ENCODE results near the gene WDFY4.
A peak's percentile ranks its signal among the peaks of the same experiment; 100 is the strongest.

WDFY4 gene

GRCh38 chr10:48947690-48948469 is 263.2 kb downstream of the WDFY4 start:
- DNase-seq, result no peak

- no peak for DNase-seq
Measured at GRCh38 chr10:48948470-48949037, 263.9 kb downstream of the WDFY4 start.

DNA sequence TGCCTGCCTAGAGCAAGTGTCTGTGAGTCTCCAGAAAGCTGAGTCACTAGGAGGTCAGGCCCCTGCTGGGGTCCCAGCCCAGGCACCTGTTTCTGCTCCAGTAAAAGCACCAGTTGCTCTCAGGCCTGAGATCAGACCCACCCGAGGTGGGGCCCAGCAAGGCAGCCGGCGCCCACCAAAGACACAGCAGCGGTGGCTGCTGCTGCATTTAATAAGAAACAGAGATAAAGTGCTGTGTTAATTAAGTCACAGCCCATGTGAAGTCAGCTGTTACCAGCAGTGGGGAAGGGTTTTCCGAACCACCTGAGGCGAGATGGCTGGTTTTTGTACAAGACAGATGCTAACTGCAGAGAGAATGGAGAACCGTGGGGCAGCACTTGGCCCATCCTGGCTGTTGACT is 267.0 kb downstream of the WDFY4 start:
- no peak for DNase-seq

GRCh38 chr10:48957361-48958151 is 272.9 kb downstream of the WDFY4 start:
- no peak for DNase-seq

- DNase-seq, result no peak
Measured at GRCh38 chr10:48958598-48959190, 274.0 kb downstream of the WDFY4 start.

GRCh38 chr10:48964038-48964437 is 279.4 kb downstream of the WDFY4 start:
- no peak for DNase-seq

- DNase-seq, result no peak
Measured at GRCh38 chr10:48965460-48965859, 280.8 kb downstream of the WDFY4 start.

- no peak for DNase-seq
Measured at GRCh38 chr10:48968036-48968435, 283.4 kb downstream of the WDFY4 start.

DNA sequence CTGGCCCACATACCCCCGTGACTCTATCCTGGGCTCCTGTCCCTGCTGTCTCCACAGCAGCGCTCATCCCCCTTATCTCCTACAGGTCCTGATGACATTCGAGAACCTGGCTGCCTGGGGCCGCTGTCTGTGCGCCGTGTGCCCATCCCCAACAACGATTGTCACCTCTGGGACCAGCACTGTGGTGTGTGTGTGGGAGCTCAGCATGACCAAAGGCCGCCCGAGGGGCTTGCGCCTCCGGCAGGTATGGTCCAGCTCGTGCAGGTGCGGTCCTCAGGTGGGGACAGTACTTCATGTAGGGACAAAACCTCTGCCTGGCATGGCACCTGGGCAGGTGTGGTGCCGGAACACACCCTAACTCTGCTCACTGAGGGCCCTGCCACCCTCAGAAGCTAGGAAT is 285.4 kb downstream of the WDFY4 start:
- no peak for DNase-seq

DNA sequence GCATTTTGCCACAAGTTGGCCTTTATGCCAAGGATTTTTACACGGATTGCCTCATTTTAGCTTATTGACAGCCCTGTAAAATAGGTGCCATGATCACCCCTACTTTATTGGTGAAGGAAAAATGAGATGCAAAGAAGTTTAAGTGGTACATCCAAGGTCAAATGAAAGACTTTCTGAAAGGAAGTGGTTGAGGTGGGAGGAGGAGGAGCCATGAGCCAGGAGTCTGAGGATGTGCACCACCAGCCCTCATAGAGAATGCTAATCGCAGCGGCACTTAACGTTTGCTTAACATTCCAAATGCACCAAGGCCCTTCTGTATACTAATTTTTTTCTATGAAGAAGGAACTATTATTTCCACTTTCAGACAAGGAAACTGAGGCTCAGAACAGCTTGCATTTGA is 286.0 kb downstream of the WDFY4 start:
- DNase-seq, result no peak

DNA sequence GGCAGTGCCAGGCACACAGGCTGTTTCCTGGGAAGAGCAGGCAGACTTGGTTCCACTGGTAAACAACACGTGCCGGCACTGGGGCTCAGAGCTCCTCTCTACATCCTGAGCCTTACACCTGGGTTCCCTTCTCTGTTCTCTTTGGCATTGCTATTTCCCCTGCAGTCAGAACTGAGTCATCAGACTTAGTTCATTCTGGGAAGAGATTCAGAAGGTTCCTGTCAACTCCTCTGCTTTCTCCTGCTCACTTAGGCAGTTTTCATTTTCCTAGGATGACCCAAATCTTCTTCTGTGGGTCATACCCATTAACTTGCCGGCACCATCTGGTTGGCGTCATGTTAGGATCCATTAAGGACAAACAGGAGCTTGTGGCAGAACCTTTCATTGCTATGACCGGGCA is 288.4 kb downstream of the WDFY4 start:
- no peak for DNase-seq

DNA sequence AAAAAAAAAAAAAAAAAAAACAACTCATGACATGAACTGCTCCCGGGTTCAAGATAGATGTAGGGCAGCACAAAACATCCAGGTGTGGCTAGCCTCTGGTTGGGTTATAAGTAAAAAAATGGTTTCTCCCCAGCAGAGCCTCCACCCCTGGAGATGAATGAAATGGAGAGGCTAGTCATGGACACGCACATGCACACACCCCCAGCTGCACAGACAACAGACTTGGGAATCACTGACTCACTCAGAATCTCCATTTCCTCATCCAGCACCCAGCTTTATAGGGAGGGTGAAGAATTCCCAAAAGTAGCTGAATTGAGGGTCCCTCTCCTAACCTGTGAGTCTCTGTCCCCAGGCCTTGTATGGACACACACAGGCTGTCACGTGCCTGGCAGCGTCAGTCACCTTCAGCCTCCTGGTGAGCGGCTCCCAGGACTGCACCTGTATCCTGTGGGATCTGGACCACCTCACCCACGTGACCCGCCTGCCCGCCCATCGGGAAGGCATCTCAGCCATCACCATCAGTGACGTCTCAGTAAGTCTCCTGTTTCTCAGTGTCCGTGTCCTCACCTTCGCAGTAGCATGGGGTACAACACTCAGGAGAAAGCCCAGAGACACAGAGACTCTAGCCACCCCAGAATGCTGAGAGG is 290.0 kb downstream of the WDFY4 start:
- DNase-seq, result no peak

DNA sequence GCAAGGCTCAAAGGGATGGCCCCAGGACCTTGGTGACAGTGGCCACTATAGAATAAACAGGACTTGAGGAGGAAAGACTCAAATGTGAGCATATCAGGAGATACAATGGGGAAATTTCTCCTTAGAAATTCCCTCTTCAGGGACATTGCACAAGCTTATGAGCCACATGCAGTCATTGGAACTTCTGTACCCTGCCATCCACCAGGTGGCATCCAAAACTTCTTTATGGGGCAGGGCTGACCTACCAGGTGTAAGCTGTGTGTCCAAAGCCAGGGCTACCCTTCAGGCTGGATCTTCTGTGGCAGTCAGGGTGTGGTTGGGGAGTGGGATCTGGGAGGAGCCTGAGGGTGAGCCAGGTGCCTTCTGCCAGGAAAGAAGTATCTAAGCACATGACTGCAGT is 291.5 kb downstream of the WDFY4 start:
- DNase-seq, result no peak

DNA sequence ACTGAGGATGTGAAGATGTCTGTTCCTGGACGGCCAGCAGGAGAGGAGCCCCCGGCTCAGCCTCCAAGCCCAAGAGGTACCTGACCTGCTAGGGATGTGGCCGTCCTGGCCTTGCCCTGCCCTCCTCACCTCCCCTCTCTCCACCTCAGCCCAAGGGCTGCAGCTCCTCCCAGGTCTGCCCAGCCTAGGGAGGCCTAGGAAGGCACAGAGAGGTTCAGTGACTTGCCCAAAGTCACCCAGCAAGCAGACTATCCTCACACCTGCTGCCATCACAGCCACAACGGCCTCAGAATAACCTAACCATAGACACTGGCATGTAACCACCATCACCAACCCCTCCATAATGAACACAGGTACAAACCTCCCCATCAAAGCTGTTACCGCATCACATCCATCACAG is 293.6 kb downstream of the WDFY4 start:
- no peak for DNase-seq

DNA sequence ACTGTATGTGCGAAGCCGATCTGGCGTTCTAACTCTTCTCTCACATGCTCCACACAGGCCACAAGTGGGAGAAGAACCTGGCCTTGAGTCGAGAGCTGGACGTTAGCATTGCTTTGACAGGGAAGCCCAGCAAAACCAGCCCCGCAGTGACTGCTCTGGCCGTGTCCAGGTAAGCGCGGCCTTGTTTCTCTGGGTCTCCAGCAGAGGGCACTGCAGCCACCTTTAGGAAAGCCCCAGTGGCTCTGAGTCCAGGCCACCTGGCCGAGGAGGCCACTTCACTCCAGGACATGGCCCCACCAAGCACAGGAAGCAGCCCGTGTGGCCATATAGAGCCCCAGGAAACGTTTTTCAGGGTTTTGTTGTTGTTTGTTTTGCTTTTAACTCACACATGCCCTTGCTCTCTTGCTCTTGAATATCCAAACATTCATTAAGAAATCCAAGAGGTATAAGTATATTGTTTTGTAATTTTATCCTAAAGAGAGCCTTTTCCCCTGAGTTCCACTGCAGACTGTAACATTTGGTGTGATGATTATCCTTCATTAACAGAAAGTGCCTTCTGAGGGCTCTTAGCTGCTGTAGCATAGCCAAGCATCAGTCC is 296.7 kb downstream of the WDFY4 start:
- peak; percentile 18 for DNase-seq

- DNase-seq, result no peak
Measured at GRCh38 chr10:48982584-48982983, 297.9 kb downstream of the WDFY4 start.

DNA sequence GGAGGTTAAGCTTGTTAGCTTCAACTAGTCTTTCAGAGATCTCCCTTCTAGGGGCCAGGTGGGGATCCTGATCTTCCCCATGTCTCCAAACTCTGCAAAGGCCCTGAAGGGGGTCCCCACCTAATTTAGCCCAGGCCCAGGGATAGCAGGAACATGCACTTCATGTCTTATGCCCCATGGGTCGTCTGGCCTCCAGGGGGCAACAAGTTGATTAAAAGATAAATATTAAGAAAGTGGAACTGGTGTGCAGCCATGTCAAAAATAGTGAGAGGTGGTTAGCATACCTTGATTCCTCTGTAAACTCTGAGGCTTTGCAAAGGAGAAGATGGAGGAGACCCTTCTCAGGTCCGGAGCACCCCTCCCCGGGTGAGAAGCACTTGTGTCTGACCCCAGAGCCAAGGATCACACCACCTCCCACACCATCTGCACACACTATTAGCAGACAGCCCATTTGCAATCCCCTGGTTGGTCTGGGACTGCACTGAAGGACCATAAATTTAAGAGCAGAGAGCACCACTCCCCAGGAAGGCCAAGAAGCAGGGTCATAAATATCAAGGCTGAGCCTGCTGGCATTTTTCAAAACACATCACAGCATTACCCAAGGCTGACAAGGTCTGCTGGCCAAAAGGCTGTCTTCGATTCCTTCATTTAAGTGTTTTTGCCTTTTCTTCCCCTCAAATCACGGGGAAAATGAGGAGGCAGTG is 299.1 kb downstream of the WDFY4 start:
- no peak for DNase-seq

DNA sequence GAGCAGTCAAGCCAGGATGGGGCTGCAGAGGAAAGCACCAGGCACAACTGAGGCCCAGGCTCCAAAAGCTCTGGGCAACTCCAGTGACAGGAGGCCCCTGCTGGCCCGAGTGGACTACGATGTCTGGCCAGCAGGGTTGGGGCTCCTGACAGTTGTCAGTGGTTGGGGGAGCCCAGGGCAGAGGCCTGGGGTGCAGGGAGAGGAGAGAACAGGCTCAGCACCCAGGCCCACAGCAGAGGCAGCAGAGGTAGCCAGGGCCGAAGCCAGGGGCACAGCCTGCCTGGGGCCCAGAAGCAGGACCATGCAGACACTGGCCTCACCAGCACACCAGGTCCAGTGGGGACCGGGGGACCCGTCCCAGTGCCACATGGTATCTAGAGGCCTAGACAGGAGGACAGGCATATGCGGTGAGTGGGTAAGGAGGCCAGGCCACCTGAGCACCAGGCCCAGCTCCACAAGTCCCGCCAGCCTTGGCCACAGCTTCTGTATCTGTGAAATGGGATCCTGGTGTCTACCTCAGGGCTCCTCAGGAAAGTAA is 301.0 kb downstream of the WDFY4 start:
- DNase-seq, result no peak

- no peak for DNase-seq
Measured at GRCh38 chr10:48990226-48990625, 305.6 kb downstream of the WDFY4 start.

DNA sequence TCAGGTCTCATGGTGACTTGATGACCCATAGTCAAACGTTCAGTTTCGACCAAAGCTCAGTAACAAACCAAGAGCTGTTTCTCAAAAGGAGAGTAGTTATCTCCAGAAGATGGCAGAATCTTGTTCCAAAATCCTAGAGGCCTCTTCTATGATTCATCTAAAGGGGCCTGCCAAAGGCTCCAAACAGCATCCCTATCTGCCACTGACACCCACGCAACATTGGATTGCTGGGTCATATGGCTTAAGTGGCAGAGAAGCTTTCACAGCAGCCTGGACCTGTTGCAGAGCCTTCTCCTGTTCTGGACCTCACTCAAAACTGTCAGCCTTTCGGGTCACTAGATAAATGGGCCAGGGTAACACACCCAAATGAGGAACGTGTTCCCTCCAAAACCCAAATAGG is 309.0 kb downstream of the WDFY4 start:
- no peak for DNase-seq

GRCh38 chr10:48996329-48996728 is 311.7 kb downstream of the WDFY4 start:
- DNase-seq, result no peak

DNA sequence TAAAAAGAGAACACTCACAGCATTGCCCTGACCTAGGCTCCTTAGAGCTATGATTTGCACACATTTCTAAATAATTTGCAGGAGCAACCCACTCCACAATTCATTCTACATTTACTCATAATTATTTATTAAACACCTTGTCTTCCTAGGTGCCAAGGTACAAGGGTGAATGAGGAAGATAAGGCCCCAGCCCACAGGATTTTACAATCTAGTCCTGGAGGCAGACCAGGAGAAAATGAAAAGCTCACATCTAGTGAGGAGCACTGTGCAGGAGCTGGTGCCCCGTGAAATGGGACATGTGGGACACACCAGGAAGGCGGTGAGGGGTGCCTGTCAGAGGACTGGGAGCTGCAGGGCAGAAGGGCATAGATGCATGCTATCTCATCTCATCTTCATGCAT is 314.7 kb downstream of the WDFY4 start:
- DNase-seq, result no peak
